HCT116 (cell line): ENCODE data around the gene TERT. TPM values are rescaled to one million over a fixed set of nuclear protein-coding genes. Genes with fewer than 3 reads are reported as not detected.

Experiments used
- ATAC-seq: fragments of 200-7000 bp; cut with Tn5 transposase; 2 replicates; pipeline ENCODE4 v1.9.1; 2020; ENCODE audit warnings: mild to moderate bottlenecking, moderate library complexity
- BruUV-seq: library from RNA; stranded (reverse); fragments of 400-500 nt; replicated peaks from 2 replicates; lab custom pipeline; 2021; lab: Mats Ljungman, UMichigan
- CTCF ChIA-PET: fragments of 300-600 bp; sonication (Branson Sonifier 250); formaldehyde crosslinking; loops from one replicate; lab custom pipeline; 2021; ENCODE audit warnings: antibody characterized with exemption; lab: Charles Lee
- POLR2A ChIA-PET: fragments of 300-600, 350-600 bp; sonication (Branson Sonifier 250); formaldehyde crosslinking; loops from one replicate; lab custom pipeline; 2021; ENCODE audit warnings: antibody characterized with exemption; lab: Charles Lee
- RAD21 ChIA-PET, 2 experiments: fragments of 300-600 bp; sonication (Branson Sonifier 250); formaldehyde crosslinking; loops; one replicate each; lab custom pipeline; 2023; ENCODE audit warnings: low total read pairs in 2 of 2; ENCODE audit not compliant: uncharacterized antibody in 2 of 2, unreplicated experiment in 2 of 2, low non-redundant PET in 1 of 2; lab: Charles Lee
- DNase-seq: peaks from one replicate; pipeline ENCODE4 v3.0.0-alpha.2; 2010; ENCODE audit warnings: low read depth, low spot score
- H2AFZ ChIP-seq: fragments of 200-600 bp; shearing (Covaris generic), sonication (generic); 2 replicates; pipeline ENCODE4 v1.6.1; 2017; ENCODE audit warnings: low read depth, mixed run types, mixed read lengths, antibody characterized with exemption, low read length; ENCODE audit not compliant: poor library complexity, severe bottlenecking
- H3K27ac ChIP-seq: 2 replicates; pipeline ENCODE4 v1.5.1; 2012; ENCODE audit warnings: low read depth, low read length
- H3K27me3 ChIP-seq: fragments of 200-600 bp; sonication (generic); 2 replicates; pipeline ENCODE4 v1.6.1; 2016; ENCODE audit warnings: mixed run types, low read length, mixed read lengths; ENCODE audit not compliant: insufficient read depth
- H3K36me3 ChIP-seq, 2 experiments: fragments of 200-500 bp in 1 of 2; fragments of 200-600 bp in 1 of 2; sonication (Bioruptor generic) in 1 of 2; sonication (generic) in 1 of 2; 2 replicates each; pipeline versions ENCODE4 v1.5.1 to v1.6.1; 2014 to 2016; ENCODE audit warnings: low read length in 2 of 2, inconsistent platforms in 1 of 2, mixed read lengths in 1 of 2, mixed run types in 1 of 2; ENCODE audit not compliant: insufficient read depth in 2 of 2, control insufficient read depth in 1 of 2
- H3K4me1 ChIP-seq, 2 experiments: fragments of 200-600 bp in 1 of 2; sonication (generic) in 1 of 2; 2 replicates each; pipeline versions ENCODE4 v1.5.1 to v1.6.1; 2012 to 2017; ENCODE audit warnings: low read length in 2 of 2, inconsistent platforms in 1 of 2, mild to moderate bottlenecking in 1 of 2, mixed read lengths in 1 of 2, mixed run types in 1 of 2, moderate library complexity in 1 of 2; ENCODE audit not compliant: insufficient read depth in 2 of 2, control insufficient read depth in 1 of 2
- H3K4me2 ChIP-seq: fragments of 200-600 bp; sonication (generic); 2 replicates; pipeline ENCODE4 v1.6.1; 2017; ENCODE audit warnings: mixed run types, low read length, mixed read lengths
- H3K4me3 ChIP-seq, 2 experiments: fragments of 200-600 bp in 1 of 2; sonication (generic) in 1 of 2; replicated peaks in 1 of 2; 2 replicates each; pipeline ENCODE4 v1.5.1; 2011 to 2016; ENCODE audit warnings: low read length in 2 of 2, control low read depth in 1 of 2, low read depth in 1 of 2, mild to moderate bottlenecking in 1 of 2, mixed read lengths in 1 of 2, mixed run types in 1 of 2
- H3K79me2 ChIP-seq: fragments of 200-600 bp; sonication (generic); 2 replicates; pipeline ENCODE4 v1.6.1; 2017; ENCODE audit warnings: mild to moderate bottlenecking, mixed run types, low read length, moderate library complexity, mixed read lengths; ENCODE audit not compliant: insufficient read depth
- H3K9ac ChIP-seq: fragments of 200-600 bp; sonication (generic); 2 replicates; pipeline ENCODE4 v1.6.1; 2016; ENCODE audit warnings: low read length, mixed read lengths
- H3K9me2 ChIP-seq: fragments of 200-600 bp; sonication (generic), shearing (Covaris generic); 2 replicates; pipeline ENCODE4 v1.6.1; 2017; ENCODE audit warnings: mixed run types, mild to moderate bottlenecking, moderate library complexity; ENCODE audit not compliant: insufficient read depth
- H3K9me3 ChIP-seq, 2 experiments: fragments of 200-500 bp in 1 of 2; fragments of 200-600 bp in 1 of 2; sonication (Bioruptor generic) in 1 of 2; sonication (generic) in 1 of 2; 2 replicates each; pipeline ENCODE4 v1.6.1; 2014 to 2017; ENCODE audit warnings: low read length in 2 of 2, mixed read lengths in 2 of 2, inconsistent platforms in 1 of 2, low read depth in 1 of 2, mild to moderate bottlenecking in 1 of 2, mixed run types in 1 of 2, moderate library complexity in 1 of 2; ENCODE audit not compliant: control insufficient read depth in 1 of 2, insufficient read depth in 1 of 2
- H4K20me1 ChIP-seq: fragments of 200-600 bp; sonication (generic), shearing (Covaris generic); 2 replicates; pipeline ENCODE4 v1.6.1; 2017; ENCODE audit warnings: mixed run types, mild to moderate bottlenecking, moderate library complexity; ENCODE audit not compliant: insufficient read depth
- CBX3 ChIP-seq: IDR thresholded peaks from 2 replicates; pipeline ENCODE4 v1.6.1; 2012; ENCODE audit warnings: low read depth
- CEBPB ChIP-seq: IDR thresholded peaks from 2 replicates; pipeline ENCODE4 v1.6.1; 2012; ENCODE audit warnings: low read depth
- ELF1 ChIP-seq: IDR thresholded peaks from 2 replicates; pipeline ENCODE4 v1.6.1; 2012; ENCODE audit warnings: low read depth, borderline replicate concordance
- RAD21 ChIP-seq: IDR thresholded peaks from 2 replicates; pipeline ENCODE4 v1.6.1; 2012; ENCODE audit warnings: low read depth, mild to moderate bottlenecking
- TCF7L2 ChIP-seq: IDR thresholded peaks from 2 replicates; pipeline ENCODE4 v1.7.0; 2011; ENCODE audit warnings: borderline replicate concordance, inconsistent platforms; ENCODE audit not compliant: insufficient read depth, insufficient read length; ENCODE audit errors: extremely low read depth
- YY1 ChIP-seq: IDR thresholded peaks from 2 replicates; pipeline ENCODE4 v1.6.1; 2011; ENCODE audit warnings: low read length, low read depth, moderate library complexity, mild to moderate bottlenecking; ENCODE audit not compliant: insufficient replicate concordance; ENCODE audit errors: extremely low read depth
- ZFX ChIP-seq: fragments of 450-650 bp; IDR thresholded peaks from 2 replicates; pipeline ENCODE4 v1.6.1; 2017
- intact Hi-C: fragments of 100-400 bp; cut with micrococcal nuclease; formaldehyde crosslinking; loops from 2 replicates; pipeline ENCODE4 v1.10.0; 2022
- total RNA-seq: library from RNA; stranded (reverse); gene quantifications from one replicate; pipeline ENCODE4 v1.2.1, GENCODE V29; 2021; ENCODE audit not compliant: unreplicated experiment
- TF ChIP-seq, protein P1 (sequence below), 3 experiments: fragments of 200-600 bp in 1 of 3; sonication (generic) in 1 of 3; IDR thresholded peaks in 2 of 3; conservative IDR thresholded peaks in 1 of 3; 2 replicates each; pipeline ENCODE4 v1.5.1; 2012 to 2017; ENCODE audit warnings: low read depth in 2 of 3, low read length in 2 of 3, antibody characterized with exemption in 1 of 3, borderline replicate concordance in 1 of 3, control low read depth in 1 of 3, mild to moderate bottlenecking in 1 of 3, mixed read lengths in 1 of 3, mixed run types in 1 of 3, moderate library complexity in 1 of 3; ENCODE audit not compliant: insufficient read depth in 1 of 3

TERT gene
- total RNA-seq, 1 experiment from 2014 or later: 6.9 TPM

DNA sequence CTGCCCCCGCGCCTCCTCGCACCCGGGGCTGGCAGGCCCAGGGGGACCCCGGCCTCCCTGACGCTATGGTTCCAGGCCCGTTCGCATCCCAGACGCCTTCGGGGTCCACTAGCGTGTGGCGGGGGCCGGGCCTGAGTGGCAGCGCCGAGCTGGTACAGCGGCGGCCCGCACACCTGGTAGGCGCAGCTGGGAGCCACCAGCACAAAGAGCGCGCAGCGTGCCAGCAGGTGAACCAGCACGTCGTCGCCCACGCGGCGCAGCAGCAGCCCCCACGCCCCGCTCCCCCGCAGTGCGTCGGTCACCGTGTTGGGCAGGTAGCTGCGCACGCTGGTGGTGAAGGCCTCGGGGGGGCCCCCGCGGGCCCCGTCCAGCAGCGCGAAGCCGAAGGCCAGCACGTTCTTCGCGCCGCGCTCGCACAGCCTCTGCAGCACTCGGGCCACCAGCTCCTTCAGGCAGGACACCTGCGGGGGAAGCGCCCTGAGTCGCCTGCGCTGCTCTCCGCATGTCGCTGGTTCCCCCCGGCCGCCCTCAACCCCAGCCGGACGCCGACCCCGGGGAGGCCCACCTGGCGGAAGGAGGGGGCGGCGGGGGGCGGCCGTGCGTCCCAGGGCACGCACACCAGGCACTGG is 548 bp downstream of the TERT start:
- no peak overlapping the region; the same call in 1 of the 2 replicates for H3K27ac ChIP-seq
- H4K20me1 ChIP-seq: no peaks in the 10 kb centered on the region
- H3K4me1 ChIP-seq: peaks cover 0 to 9% of the 10 kb centered on the region in 2 experiments; a peak in 1 of 4 replicates
- H3K27me3 ChIP-seq: no peaks in the 10 kb centered on the region
- H3K4me3 ChIP-seq: peak overlapping the region; percentile 22 to 50
- no peaks in the 10 kb centered on the region for H3K36me3 ChIP-seq
- BruUV-seq: no TSS peak
- ChIA-PET RAD21 (no interaction called here), CTCF (no interaction called here), POLR2A (no interaction called here)
- DNase-seq: no peak
- intact Hi-C loops: no loop called here
- H3K4me2 ChIP-seq: peak overlapping the region; percentile 74
- TF ChIP-seq ELF1 (no peak), ZFX (peak; percentile 56; the same call in 1 of the 2 replicates), CBX3 (no peak), CEBPB (no peak), YY1 (no peak), TCF7L2 (no peak), RAD21 (no peak)
- TF ChIP-seq, protein P1, sequence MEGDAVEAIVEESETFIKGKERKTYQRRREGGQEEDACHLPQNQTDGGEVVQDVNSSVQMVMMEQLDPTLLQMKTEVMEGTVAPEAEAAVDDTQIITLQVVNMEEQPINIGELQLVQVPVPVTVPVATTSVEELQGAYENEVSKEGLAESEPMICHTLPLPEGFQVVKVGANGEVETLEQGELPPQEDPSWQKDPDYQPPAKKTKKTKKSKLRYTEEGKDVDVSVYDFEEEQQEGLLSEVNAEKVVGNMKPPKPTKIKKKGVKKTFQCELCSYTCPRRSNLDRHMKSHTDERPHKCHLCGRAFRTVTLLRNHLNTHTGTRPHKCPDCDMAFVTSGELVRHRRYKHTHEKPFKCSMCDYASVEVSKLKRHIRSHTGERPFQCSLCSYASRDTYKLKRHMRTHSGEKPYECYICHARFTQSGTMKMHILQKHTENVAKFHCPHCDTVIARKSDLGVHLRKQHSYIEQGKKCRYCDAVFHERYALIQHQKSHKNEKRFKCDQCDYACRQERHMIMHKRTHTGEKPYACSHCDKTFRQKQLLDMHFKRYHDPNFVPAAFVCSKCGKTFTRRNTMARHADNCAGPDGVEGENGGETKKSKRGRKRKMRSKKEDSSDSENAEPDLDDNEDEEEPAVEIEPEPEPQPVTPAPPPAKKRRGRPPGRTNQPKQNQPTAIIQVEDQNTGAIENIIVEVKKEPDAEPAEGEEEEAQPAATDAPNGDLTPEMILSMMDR (IDR thresholded peaks at IDR 0.05 in 2 of 3, conservative IDR thresholded peaks at IDR 0.05 in 1 of 3; ENCODE audit: borderline replicate concordance in 1 of 3, insufficient read depth in 1 of 3, low read depth in 2 of 3, low read length in 2 of 3): no peak
- ATAC-seq: peak; percentile 41; the same call in 1 of the 2 replicates
- H2AFZ ChIP-seq: no peak overlapping the region
- no peaks in the 10 kb centered on the region for H3K9me2 ChIP-seq
- H3K79me2 ChIP-seq: no peaks in the 10 kb centered on the region
- no peaks in the 10 kb centered on the region for H3K9me3 ChIP-seq
- peak overlapping the region; percentile 57 for H3K9ac ChIP-seq
